Measurements from ENCODE around the gene RHEB.
"Not testable (repeated sequence)": the region's sequence is repeated elsewhere in the genome, so short reads cannot be mapped to it uniquely, and the experiment has no call there.

Gene RHEB

GRCh38 chr7:151541709-151542499, 22.2 kb upstream of the RHEB start:
- H3K36me3 Mint-ChIP-seq = no peaks in the 10 kb centered on the region
- no peak overlapping the region for H3K27ac Mint-ChIP-seq
- DNase-seq (ENCODE audit: low spot score in 2 of 2) = no peak
- ATAC-seq = no peak
- no peak overlapping the region for H3K4me3 Mint-ChIP-seq
- no peaks in the 10 kb centered on the region for H3K9me3 Mint-ChIP-seq
- H3K4me1 Mint-ChIP-seq = peaks cover 10% of the 10 kb centered on the region

GRCh38 chr7:151540146-151540545, 20.5 kb upstream of the RHEB start:
- Mint-ChIP-seq H3K36me3 (no peaks in the 10 kb centered on the region), H3K27ac (no peak overlapping the region), H3K4me3 (no peak overlapping the region), H3K4me1 (peaks cover 10% of the 10 kb centered on the region), H3K9me3 (no peaks in the 10 kb centered on the region)
- DNase-seq (ENCODE audit: low spot score in 2 of 2) = no peak
- no peak for ATAC-seq

DNA sequence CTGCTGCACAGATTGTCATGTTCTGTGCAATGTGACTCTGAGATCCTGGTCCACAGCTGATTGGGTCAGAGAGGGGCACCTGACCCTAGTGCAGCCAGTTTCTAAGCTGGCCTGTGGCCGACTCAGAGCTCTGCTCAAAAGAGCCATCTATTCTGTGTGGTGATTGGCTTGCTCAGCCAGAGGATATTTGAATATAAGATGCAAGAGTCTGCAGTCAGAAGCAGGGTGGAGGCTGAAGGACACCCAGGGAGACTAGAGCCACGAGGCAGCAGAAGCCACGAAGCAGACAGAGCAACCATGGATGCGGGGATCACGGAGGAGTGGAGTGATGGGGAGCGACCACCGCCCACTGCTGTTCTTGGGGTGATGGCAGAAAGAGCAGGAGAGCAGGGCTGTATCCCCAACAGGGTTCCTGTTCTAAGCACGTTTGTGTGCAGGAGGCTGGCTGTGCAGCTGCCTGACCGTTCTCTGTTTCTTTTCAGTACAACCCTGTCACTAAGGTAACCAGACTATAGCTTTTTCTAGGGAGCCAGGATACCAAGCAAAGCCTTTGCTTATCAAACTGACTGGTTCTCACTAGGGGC, 19.5 kb upstream of the RHEB start:
- Mint-ChIP-seq H3K27ac (peak overlapping the region; percentile 51), H3K4me3 (no peak overlapping the region), H3K9me3 (no peaks in the 10 kb centered on the region), H3K4me1 (peaks cover 10% of the 10 kb centered on the region), H3K36me3 (no peaks in the 10 kb centered on the region)
- ATAC-seq = peak; percentile 51
- no peak for DNase-seq (ENCODE audit: low spot score in 2 of 2)

DNA sequence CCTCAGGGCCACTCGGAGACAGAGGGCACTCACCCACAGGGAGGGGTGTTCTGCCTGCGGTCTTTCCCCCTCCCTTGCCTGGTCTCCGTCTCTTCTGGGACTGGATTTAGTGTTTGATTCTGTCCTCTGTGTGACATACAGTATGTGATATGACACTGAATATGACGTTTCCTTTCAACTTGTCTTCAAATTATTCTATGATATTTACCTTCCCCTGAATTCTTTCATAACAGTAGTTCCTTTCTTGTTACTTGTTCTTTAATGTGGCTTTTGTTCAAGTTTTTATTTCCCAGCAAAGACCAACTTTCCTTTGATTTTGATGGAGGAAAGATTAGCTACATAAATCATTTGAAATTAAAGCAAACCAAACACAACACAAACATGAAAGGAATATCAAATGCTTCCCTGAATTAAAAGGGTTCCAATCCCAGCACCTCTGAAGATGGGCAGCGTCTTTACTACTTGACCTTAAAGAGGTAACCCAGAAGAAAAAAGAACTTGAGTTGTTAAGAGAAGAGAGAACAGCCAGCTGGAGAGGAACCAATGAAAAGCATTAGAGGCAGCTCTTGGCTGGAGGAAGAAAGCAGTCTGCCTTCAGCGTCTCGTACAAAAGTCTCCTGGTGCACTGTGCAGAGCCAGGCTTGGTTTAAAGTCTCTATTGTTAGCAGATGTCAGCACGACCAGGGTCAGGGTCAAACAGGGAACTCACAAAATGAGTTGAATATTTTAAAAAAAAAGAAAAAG, 18.3 kb upstream of the RHEB start:
- H3K27ac Mint-ChIP-seq = peak overlapping the region; percentile 51
- ATAC-seq = no peak

GRCh38 chr7:151536178-151536577, 16.5 kb upstream of the RHEB start:
- DNase-seq (ENCODE audit: low spot score in 2 of 2); H3K4me3 Mint-ChIP-seq: not testable (repeated sequence)

More for the DNA sequence above, 18.3 kb upstream of the RHEB start:
- Mint-ChIP-seq H3K4me1 (peaks cover 10% of the 10 kb centered on the region), H3K9me3 (no peaks in the 10 kb centered on the region), H3K4me3 (no peak overlapping the region), H3K36me3 (no peaks in the 10 kb centered on the region)
- no peak for DNase-seq (ENCODE audit: low spot score in 2 of 2)

DNA sequence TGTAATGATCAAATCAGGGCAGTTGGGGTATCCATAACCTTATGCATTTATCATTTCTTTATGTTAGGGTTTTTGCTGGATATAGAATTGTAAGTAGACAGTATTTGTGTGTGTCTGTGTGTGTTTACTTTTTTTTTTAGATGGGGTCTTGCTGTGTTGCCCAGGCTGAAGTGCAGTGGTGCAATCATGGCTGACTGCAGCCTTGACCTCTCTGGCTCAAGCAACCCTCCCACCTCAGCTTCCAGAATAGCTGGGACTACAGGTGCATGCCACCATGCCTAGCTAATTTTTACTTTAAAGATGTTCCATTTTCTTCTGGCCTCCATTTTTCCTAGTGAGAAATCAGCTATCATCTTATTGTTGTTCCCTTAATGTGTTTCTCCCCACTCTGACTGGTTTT, 10.1 kb upstream of the RHEB start:
- DNase-seq (ENCODE audit: low spot score in 2 of 2) = no peak
- ATAC-seq = no peak
- Mint-ChIP-seq H3K36me3 (peaks cover 5% of the 10 kb centered on the region), H3K9me3 (peaks cover 11% of the 10 kb centered on the region), H3K27ac (no peak overlapping the region), H3K4me3 (no peak overlapping the region), H3K4me1 (no peaks in the 10 kb centered on the region)

More at GRCh38 chr7:151536178-151536577, 16.5 kb upstream of the RHEB start:
- not testable (repeated sequence) for ATAC-seq, H3K27ac Mint-ChIP-seq, H3K9me3 Mint-ChIP-seq, H3K36me3 Mint-ChIP-seq
- H3K4me1 Mint-ChIP-seq = peaks cover 10% of the 10 kb centered on the region

GRCh38 chr7:151524845-151525244, 5.2 kb upstream of the RHEB start:
- ATAC-seq = no peak
- H3K27ac Mint-ChIP-seq = no peak overlapping the region
- H3K4me3 Mint-ChIP-seq = no peak overlapping the region
- no peaks in the 10 kb centered on the region for H3K9me3 Mint-ChIP-seq
- H3K4me1 Mint-ChIP-seq = peaks cover 10% of the 10 kb centered on the region
- H3K36me3 Mint-ChIP-seq = peaks cover 8% of the 10 kb centered on the region
- DNase-seq (ENCODE audit: low spot score in 2 of 2) = no peak

DNA sequence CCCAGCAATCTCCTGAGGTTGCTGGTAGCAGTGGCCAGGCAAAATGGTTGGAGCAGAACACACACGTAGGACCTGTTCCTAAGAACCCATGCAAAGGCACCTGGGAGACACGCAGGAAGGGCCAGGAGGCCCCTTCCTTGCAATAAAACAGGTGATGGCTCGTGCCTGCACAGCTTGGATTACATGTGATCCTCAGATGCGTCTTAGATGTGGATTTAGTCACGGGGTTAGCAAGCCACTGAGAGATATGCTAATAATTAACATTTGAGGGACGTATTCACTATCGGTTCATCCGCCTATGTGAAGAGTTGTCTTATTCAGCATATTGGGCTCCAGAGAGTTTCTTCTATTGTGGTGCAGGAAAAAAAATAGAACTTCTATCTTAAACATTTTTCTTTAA, 4.6 kb upstream of the RHEB start:
- peaks cover 13% of the 10 kb centered on the region for H3K36me3 Mint-ChIP-seq
- no peaks in the 10 kb centered on the region for H3K9me3 Mint-ChIP-seq
- DNase-seq (ENCODE audit: low spot score in 2 of 2) (no peak), ATAC-seq (no peak)
- H3K27ac Mint-ChIP-seq = no peak overlapping the region
- peaks cover 10% of the 10 kb centered on the region for H3K4me1 Mint-ChIP-seq
- no peak overlapping the region for H3K4me3 Mint-ChIP-seq

- DNase-seq (ENCODE audit: low spot score in 2 of 2) = peak in 1 of 2 donors; percentile 25
Measured at GRCh38 chr7:151520419-151521261, 945 bp upstream of the RHEB start.

GRCh38 chr7:151518947-151519764, 539 bp downstream of the RHEB start:
- DNase-seq (ENCODE audit: low spot score in 2 of 2) = peak; percentile 54 to 81
- Mint-ChIP-seq H3K36me3 (peaks cover 36% of the 10 kb centered on the region), H3K27ac (peak overlapping the region; percentile 97), H3K4me1 (peaks cover 53% of the 10 kb centered on the region), H3K4me3 (peak overlapping the region; percentile 85)
- peak; percentile 71 for ATAC-seq
- H3K9me3 Mint-ChIP-seq = not testable (repeated sequence)

More at GRCh38 chr7:151520419-151521261, 945 bp upstream of the RHEB start:
- H3K4me1 Mint-ChIP-seq = peaks cover 39% of the 10 kb centered on the region
- H3K9me3 Mint-ChIP-seq = no peaks in the 10 kb centered on the region
- peak overlapping the region; percentile 85 for H3K4me3 Mint-ChIP-seq
- H3K36me3 Mint-ChIP-seq = peaks cover 36% of the 10 kb centered on the region
- peak; percentile 0 for ATAC-seq
- H3K27ac Mint-ChIP-seq = peak overlapping the region; percentile 97

DNA sequence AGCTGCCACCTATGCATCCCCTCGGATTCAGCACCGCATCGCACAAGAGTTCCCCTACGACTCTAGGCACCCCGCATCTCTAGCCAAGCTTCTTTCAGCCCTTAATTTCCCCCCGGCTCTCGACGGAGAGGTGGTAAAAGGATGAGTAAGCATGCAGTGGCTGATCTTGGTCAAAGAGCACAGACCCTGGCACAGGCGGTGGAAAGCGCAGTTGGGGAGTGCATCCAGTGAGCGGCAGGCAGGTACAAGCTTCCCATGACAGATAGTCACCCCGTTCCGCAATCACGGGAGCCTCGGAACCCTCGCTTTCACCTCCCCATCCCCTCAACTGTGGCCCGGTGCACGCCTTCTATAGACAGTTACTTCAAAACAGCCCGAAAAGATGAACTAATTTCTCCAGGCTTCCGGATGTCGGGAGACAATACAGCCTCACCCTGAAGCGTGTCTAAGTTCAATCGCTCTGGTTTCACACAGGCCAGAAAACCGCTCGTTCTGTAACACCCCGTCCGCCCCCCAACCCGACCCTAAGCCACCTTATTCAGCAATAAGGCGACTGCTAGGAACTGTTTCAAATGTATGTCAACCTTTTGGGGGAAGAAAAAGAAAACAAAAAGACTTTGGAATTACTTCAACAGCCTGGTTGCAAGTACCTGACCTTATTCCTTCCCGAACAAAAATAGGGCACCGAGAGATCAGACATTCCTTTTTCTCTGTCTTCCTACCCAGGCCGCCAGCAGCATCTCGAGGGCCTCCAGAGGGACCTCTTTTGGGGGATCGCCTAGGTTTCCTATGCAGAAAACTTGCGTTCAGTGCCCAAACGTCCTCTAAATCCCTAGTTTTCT, 1.4 kb downstream of the RHEB start:
- Mint-ChIP-seq H3K4me1 (peaks cover 61% of the 10 kb centered on the region), H3K4me3 (peak overlapping the region; percentile 85), H3K9me3 (no peaks in the 10 kb centered on the region), H3K27ac (peak overlapping the region; percentile 97), H3K36me3 (peaks cover 36% of the 10 kb centered on the region)
- ATAC-seq (peak; percentile 44), DNase-seq (ENCODE audit: low spot score in 2 of 2) (peak; percentile 38 to 78)

GRCh38 chr7:151517601-151518104, 2.0 kb downstream of the RHEB start:
- Mint-ChIP-seq H3K27ac (peak overlapping the region; percentile 97), H3K4me3 (peak overlapping the region; percentile 85), H3K4me1 (peaks cover 67% of the 10 kb centered on the region), H3K36me3 (peaks cover 36% of the 10 kb centered on the region), H3K9me3 (no peaks in the 10 kb centered on the region)
- DNase-seq (ENCODE audit: low spot score in 2 of 2) (no peak), ATAC-seq (no peak)

GRCh38 chr7:151515276-151515565, 4.5 kb downstream of the RHEB start:
- Mint-ChIP-seq H3K4me1 (peaks cover 78% of the 10 kb centered on the region), H3K9me3 (no peaks in the 10 kb centered on the region), H3K4me3 (peak overlapping the region; percentile 85), H3K36me3 (peaks cover 36% of the 10 kb centered on the region), H3K27ac (no peak overlapping the region)
- DNase-seq (ENCODE audit: low spot score in 2 of 2) = no peak
- no peak for ATAC-seq
